Fibroblast of skin of abdomen (primary cell): ENCODE data around the gene BTNL9.
"Not testable (repeated sequence)": the region's sequence is repeated elsewhere in the genome, so short reads cannot be mapped to it uniquely, and the experiment has no call there.

ENCODE experiments used
- DNase-seq: peaks from one replicate; pipeline ENCODE4 v3.0.0-alpha.2; 2013

Gene BTNL9

DNA sequence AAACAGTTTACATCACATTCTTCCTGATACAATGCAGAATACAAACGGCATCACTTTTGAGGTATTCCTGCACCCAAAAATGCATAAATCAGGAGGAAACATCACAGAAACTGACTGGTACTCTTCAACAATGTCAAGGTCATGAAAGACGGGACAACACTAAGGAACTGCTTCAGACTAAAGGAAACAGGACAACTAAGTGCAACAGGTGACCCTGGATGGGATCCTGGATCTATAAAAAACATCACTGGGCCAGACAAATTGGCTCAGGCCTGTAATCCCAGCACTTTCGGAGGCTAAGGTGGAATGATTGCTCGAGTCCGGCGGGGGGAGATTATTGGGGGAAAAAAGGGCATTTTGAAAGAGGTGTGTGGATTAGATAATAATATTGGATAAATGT lies 22.6 kb downstream of the BTNL9 start:
- no peak for DNase-seq

DNA sequence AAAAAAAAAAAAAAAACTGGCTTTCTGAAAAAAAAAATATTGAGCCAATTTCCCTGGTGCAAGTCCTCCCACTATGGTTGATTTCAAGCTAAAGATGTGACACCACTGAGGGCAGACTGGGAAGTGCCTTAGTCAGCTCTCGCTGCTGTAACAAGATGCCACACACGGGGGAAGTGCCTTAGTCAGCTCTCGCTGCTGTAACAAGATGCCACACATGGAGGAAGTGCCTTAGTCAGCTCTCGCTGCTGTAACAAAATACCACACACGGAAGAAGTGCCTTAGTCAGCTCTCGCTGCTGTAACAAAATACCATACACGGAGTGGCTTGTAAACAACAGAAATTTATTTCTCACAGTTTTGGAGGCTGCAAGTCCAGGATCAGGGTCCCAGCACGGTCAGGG lies 23.4 kb downstream of the BTNL9 start:
- DNase-seq = no peak

GRCh38 chr5:181064987-181065386 lies 24.9 kb downstream of the BTNL9 start:
- DNase-seq = no peak

GRCh38 chr5:181069767-181070491 lies 29.9 kb downstream of the BTNL9 start:
- no peak for DNase-seq

- no peak for DNase-seq
These were observed 30.5 kb downstream of the BTNL9 start for GRCh38 chr5:181070523-181070922.

- DNase-seq = no peak
These were observed 31.2 kb downstream of the BTNL9 start for GRCh38 chr5:181071257-181071656.

DNA sequence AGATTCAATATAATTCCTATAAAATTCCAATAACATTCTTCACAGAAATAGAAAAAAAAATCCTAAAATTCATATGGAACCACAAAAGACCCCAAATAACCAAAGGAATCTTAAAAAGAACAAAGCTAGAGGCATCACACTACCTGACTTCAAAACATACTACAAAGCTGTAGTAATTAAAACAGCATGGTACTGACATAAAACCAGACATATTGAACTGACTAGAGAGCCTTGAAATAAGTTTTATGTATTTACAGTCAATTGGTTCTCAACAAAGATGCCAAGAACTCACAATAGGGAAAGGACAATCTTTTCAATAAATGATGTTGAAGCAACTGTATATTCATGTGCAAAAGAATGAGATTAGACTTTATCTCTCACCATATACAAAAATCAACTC lies 36.9 kb downstream of the BTNL9 start:
- DNase-seq = no peak

DNA sequence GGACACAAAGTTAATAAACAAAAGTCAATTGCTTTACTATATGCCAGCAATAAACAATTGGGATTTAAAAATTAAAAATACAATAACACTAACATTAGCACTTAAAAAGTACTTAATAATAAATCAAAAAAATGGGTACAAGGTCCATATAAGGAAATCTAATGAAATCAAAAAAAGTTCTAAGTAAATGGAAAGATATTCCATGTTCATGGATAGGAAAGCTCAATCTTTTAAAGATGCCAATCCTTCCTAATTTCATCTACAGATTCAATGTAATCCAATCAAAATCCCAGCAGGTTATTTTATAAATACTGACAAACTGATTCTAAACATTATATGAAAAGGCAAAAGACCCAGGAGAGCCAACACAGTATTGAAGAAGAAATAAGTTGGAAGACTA lies 41.9 kb downstream of the BTNL9 start:
- DNase-seq = no peak

DNA sequence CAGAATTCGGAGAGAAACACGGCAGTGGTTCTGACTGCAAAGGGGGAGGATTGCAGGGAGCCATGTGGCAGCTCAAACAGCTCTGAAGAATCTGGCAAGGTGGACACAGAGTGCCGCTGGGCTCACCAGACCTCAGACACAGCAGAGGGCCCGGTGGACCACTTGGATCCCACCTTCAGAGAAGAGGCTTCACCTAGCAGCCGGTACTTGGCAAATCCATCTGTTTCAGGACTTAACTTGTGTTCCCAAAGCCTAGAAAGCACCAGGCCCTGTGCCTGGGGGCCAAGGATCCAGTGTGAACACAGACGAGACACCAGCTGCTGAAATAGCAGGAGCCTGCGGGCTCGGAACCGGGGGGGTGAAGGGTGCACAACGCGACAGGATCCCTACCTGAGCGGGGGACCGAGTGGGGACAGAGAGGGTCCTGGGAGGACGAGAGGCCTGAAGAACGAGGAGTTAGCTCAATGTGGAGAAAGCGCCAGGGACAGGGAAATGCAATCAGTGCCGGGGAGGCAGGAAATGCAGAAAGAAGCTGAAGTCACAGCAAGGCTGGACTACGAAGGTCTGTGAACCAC lies 44.6 kb downstream of the BTNL9 start:
- no peak for DNase-seq

GRCh38 chr5:181086026-181086883 lies 46.2 kb downstream of the BTNL9 start:
- no peak for DNase-seq

DNA sequence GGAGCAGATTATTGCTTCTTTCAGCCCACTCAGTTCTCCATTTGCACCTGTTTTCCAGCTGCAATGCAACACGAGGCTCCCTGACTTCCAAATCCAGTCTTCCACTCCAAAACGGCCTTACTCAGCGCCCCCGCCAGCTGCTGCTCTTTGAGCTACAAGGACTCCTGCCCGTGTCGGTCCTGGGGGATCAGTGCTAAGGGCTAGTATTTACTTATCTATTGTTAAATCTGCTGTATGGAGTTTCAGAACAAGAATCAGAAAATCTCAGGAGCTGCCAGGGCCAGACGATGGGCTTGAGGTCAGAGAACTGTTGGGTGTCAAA lies 46.8 kb downstream of the BTNL9 start:
- DNase-seq = no peak

GRCh38 chr5:181087309-181087708 lies 47.2 kb downstream of the BTNL9 start:
- DNase-seq = no peak

GRCh38 chr5:181088289-181088688 lies 48.2 kb downstream of the BTNL9 start:
- DNase-seq = no peak

DNA sequence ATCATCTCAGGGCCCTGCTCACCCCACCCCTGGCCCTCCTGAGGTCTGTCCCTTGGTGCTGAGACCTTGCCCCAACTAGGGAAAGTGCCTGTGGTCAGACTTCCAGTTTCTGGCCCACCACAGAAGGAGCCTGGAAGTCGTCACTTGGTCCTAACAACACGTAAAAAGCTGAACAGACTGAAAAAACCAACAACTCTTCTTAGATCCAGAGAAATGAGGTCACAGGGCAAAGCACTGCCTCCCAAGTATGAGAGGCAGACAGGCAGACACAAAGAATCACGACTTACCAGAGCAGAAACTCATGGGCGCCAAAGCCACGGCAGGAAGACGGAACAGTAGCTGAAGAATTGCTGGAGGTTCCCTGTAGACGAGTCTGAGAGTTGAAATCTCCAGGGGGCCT lies 52.4 kb downstream of the BTNL9 start:
- no peak for DNase-seq

- not testable (repeated sequence) for DNase-seq
These were observed 55.1 kb downstream of the BTNL9 start for GRCh38 chr5:181095162-181095561.

- not testable (repeated sequence) for DNase-seq
These were observed 56.8 kb downstream of the BTNL9 start for GRCh38 chr5:181096721-181097382.

DNA sequence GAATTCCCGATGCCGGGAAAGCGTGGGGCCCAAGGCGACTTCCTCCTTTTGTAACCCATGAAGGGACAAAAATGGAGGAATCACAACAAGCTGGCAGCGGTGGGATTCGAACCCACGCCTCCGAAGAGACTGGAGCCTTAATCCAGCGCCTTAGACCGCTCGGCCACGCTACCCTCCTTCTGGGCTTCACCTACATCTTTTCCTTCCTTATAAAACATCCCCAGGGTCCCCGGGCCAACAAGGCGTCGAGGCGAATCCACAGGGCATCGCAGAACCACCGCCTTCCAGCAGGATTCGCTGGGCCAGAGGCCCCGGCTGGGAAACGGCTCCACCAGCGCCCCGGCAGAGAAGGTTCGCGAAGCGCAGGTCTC lies 57.3 kb downstream of the BTNL9 start:
- not testable (repeated sequence) for DNase-seq

- not testable (repeated sequence) for DNase-seq
These were observed 57.9 kb downstream of the BTNL9 start for GRCh38 chr5:181097759-181098491.

GRCh38 chr5:181098762-181099601 lies 58.9 kb downstream of the BTNL9 start:
- no peak for DNase-seq

GRCh38 chr5:181099602-181100086 lies 59.6 kb downstream of the BTNL9 start:
- DNase-seq = no peak

DNA sequence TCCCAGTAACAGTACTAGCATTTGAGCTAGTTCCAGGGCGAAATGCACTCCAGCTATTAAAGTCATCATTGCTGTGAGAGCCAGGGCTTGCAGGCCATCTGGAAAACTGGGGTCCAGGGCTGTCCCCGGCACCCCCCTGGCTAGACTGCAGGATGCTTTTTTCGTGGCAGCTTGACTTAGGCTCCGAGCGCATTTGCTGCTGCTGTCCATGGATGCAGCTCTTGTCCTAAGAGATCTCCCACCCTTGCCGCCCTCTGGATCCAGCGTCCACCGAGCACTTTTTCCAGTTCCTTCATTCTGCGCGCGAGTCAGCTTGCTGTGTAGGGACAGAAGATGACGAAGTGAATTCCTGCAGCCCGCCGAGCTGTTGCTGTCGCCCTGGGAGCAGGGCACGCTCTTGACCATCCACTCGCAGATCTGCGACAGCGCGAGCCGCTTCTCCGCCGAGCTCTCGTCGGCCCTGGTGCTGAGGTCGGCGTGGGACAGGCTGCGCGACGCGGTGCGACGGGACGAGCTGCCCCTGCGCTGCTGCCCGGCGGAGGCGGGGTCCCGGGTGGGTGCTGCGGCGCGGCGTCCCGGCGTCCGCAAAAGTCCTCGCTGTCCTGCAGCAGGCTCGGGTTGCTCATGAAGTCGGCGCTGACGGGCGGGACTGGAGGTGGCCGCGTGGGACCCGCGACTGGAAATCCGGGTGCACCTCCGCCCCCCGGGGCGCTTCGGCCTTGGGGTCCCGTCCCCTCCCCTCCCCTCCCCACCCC lies 60.2 kb downstream of the BTNL9 start:
- no peak for DNase-seq
